HG03442 (cell line): ENCODE measurements around the gene NCAM2.

ENCODE experiments used
- ATAC-seq: cut with Tn5 transposase; IDR thresholded peaks from one replicate; pipeline ENCODE4 v1.9.1; 2021; ENCODE audit warnings: mild to moderate bottlenecking, moderate library complexity; ENCODE audit not compliant: unreplicated experiment

Gene NCAM2

GRCh38 chr21:21204366-21204996 is 206.3 kb downstream of the NCAM2 start:
- no peak for ATAC-seq

GRCh38 chr21:21205604-21206003 is 207.4 kb downstream of the NCAM2 start:
- no peak for ATAC-seq

GRCh38 chr21:21210552-21210951 is 212.3 kb downstream of the NCAM2 start:
- no peak for ATAC-seq

- no peak for ATAC-seq
Measured at GRCh38 chr21:21213297-21213696, 215.1 kb downstream of the NCAM2 start.

GRCh38 chr21:21216047-21216446 is 217.8 kb downstream of the NCAM2 start:
- no peak for ATAC-seq

GRCh38 chr21:21226472-21226871 is 228.3 kb downstream of the NCAM2 start:
- ATAC-seq, result no peak

- no peak for ATAC-seq
Measured at GRCh38 chr21:21230672-21231071, 232.5 kb downstream of the NCAM2 start.

GRCh38 chr21:21231913-21232312 is 233.7 kb downstream of the NCAM2 start:
- no peak for ATAC-seq

GRCh38 chr21:21232320-21232719 is 234.1 kb downstream of the NCAM2 start:
- no peak for ATAC-seq

GRCh38 chr21:21233051-21233450 is 234.8 kb downstream of the NCAM2 start:
- no peak for ATAC-seq

GRCh38 chr21:21236996-21237395 is 238.8 kb downstream of the NCAM2 start:
- no peak for ATAC-seq

GRCh38 chr21:21238629-21239400 is 240.6 kb downstream of the NCAM2 start:
- no peak for ATAC-seq

- ATAC-seq, result no peak
Measured at GRCh38 chr21:21241391-21241790, 243.2 kb downstream of the NCAM2 start.

- ATAC-seq, result no peak
Measured at GRCh38 chr21:21246007-21246406, 247.8 kb downstream of the NCAM2 start.

GRCh38 chr21:21247424-21247823 is 249.2 kb downstream of the NCAM2 start:
- ATAC-seq, result no peak

GRCh38 chr21:21262048-21262447 is 263.8 kb downstream of the NCAM2 start:
- ATAC-seq, result no peak

- ATAC-seq, result no peak
Measured at GRCh38 chr21:21268061-21268471, 269.9 kb downstream of the NCAM2 start.

GRCh38 chr21:21268885-21269284 is 270.7 kb downstream of the NCAM2 start:
- ATAC-seq, result no peak

GRCh38 chr21:21279193-21279901 is 281.1 kb downstream of the NCAM2 start:
- no peak for ATAC-seq

GRCh38 chr21:21283810-21284209 is 285.6 kb downstream of the NCAM2 start:
- no peak for ATAC-seq

- ATAC-seq, result no peak
Measured at GRCh38 chr21:21286170-21286798, 288.1 kb downstream of the NCAM2 start.
